GM21360 (cell line): ENCODE data around the gene SEPTIN8.

Experiments
- ATAC-seq: cut with Tn5 transposase; IDR thresholded peaks from one replicate; pipeline ENCODE4 v1.9.1; 2021; ENCODE audit warnings: mild to moderate bottlenecking, moderate library complexity; ENCODE audit not compliant: unreplicated experiment

Gene SEPTIN8

GRCh38 chr5:132718544-132719312 lies 58.3 kb downstream of the SEPTIN8 start:
- no peak for ATAC-seq

DNA sequence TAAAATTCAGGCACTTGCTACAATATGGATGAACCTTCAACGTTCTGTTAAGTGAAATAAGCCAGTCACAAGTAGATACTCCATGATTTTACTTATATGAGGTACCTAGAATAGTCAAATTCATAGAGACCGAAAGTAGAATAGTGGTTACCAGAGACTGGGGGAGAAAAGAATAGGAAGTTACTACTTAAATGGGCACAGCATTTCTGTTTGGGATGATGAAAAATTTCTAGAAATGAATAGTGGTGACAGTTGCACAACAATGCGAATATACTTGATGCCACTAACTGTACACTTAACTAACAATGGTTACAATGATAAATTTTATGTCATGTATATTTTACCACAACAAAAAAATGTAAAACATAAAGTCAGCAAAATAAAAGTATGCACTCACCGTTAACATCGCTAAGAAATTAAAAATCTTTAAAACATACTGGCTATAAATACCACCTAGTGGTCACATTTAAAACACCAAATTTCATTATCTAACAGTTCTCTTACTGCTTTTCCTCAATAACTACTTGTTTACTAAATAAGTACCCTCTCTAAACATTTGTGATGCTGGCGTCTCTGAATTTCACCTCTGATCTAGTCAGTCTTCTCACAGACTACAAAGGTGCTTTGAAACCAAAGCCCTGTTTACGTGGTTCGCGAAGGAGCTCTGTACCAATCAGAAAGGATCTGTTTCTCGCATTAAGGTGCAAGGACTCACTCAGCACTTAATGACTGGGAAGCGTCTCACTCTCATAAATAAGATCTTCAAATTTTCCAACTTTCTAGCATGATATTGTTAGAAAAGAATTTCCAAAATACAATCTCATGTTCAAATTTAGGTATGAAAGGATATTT lies 62.4 kb downstream of the SEPTIN8 start:
- no peak for ATAC-seq

GRCh38 chr5:132708645-132709044 lies 68.4 kb downstream of the SEPTIN8 start:
- no peak for ATAC-seq

- no peak for ATAC-seq
Measured at GRCh38 chr5:132704875-132705274, 72.2 kb downstream of the SEPTIN8 start.
